ENCODE data around the gene ELF3. TPM values are rescaled to one million over a fixed set of nuclear protein-coding genes. Genes with fewer than 3 reads are reported as not detected.

The ELF3 gene
- total and polyA plus RNA-seq, 2 of the 13 experiments (the other 11 are each of a cell fraction or from before 2014, with no cell fraction given), result 11.5 to 55.1 TPM

- TF ChIP-seq ZNF574 (CRISPR knock-in tag; IDR thresholded peaks at IDR 0.05), result no peak
- TF ChIP-seq NR0B2 (CRISPR knock-in tag; IDR thresholded peaks at IDR 0.05), result no peak
- TF ChIP-seq ZNF446 (CRISPR knock-in tag; IDR thresholded peaks at IDR 0.05), result no peak
- TF ChIP-seq, protein P1, sequence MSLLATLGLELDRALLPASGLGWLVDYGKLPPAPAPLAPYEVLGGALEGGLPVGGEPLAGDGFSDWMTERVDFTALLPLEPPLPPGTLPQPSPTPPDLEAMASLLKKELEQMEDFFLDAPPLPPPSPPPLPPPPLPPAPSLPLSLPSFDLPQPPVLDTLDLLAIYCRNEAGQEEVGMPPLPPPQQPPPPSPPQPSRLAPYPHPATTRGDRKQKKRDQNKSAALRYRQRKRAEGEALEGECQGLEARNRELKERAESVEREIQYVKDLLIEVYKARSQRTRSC (CRISPR knock-in tag; IDR thresholded peaks at IDR 0.05; ENCODE audit: low read depth), result no peak; the same call in 1 of the 2 replicates
- TF ChIP-seq ZSCAN30 (CRISPR knock-in tag; IDR thresholded peaks at IDR 0.05), result no peak
- TF ChIP-seq PBX3 (CRISPR knock-in tag; IDR thresholded peaks at IDR 0.05; ENCODE audit: borderline replicate concordance), result no peak
- no peak for TF ChIP-seq ZNF468 (CRISPR knock-in tag; IDR thresholded peaks at IDR 0.05)
- TF ChIP-seq ZNF136 (CRISPR knock-in tag; IDR thresholded peaks at IDR 0.05; ENCODE audit: low read depth), result no peak
- TF ChIP-seq SPEN (CRISPR knock-in tag; IDR thresholded peaks at IDR 0.05; ENCODE audit: low read depth), result no peak
- no peak for TF ChIP-seq ZNF496 (CRISPR knock-in tag; IDR thresholded peaks at IDR 0.05; ENCODE audit: insufficient replicate concordance)
- peak; percentile 52 for TF ChIP-seq NCOA2 (CRISPR knock-in tag; IDR thresholded peaks at IDR 0.05)
- TF ChIP-seq GLMP (CRISPR knock-in tag; IDR thresholded peaks at IDR 0.05; ENCODE audit: borderline replicate concordance), result no peak
- TF ChIP-seq HES4 (CRISPR knock-in tag; IDR thresholded peaks at IDR 0.05; ENCODE audit: borderline replicate concordance), result no peak
- 0 out of 2 replicates have a peak, but pooled peaks have one; percentile 39 for TF ChIP-seq ZNF430 (CRISPR knock-in tag; IDR thresholded peaks at IDR 0.05)
- TF ChIP-seq, protein P2, sequence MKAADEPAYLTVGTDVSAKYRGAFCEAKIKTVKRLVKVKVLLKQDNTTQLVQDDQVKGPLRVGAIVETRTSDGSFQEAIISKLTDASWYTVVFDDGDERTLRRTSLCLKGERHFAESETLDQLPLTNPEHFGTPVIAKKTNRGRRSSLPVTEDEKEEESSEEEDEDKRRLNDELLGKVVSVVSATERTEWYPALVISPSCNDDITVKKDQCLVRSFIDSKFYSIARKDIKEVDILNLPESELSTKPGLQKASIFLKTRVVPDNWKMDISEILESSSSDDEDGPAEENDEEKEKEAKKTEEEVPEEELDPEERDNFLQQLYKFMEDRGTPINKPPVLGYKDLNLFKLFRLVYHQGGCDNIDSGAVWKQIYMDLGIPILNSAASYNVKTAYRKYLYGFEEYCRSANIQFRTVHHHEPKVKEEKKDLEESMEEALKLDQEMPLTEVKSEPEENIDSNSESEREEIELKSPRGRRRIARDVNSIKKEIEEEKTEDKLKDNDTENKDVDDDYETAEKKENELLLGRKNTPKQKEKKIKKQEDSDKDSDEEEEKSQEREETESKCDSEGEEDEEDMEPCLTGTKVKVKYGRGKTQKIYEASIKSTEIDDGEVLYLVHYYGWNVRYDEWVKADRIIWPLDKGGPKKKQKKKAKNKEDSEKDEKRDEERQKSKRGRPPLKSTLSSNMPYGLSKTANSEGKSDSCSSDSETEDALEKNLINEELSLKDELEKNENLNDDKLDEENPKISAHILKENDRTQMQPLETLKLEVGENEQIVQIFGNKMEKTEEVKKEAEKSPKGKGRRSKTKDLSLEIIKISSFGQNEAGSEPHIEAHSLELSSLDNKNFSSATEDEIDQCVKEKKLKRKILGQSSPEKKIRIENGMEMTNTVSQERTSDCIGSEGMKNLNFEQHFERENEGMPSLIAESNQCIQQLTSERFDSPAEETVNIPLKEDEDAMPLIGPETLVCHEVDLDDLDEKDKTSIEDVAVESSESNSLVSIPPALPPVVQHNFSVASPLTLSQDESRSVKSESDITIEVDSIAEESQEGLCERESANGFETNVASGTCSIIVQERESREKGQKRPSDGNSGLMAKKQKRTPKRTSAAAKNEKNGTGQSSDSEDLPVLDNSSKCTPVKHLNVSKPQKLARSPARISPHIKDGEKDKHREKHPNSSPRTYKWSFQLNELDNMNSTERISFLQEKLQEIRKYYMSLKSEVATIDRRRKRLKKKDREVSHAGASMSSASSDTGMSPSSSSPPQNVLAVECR (CRISPR knock-in tag; IDR thresholded peaks at IDR 0.05; ENCODE audit: borderline replicate concordance), result peak; percentile 15; the same call in 1 of the 2 replicates
- TF ChIP-seq NFE2 (CRISPR knock-in tag; IDR thresholded peaks at IDR 0.05), result no peak
- TF ChIP-seq ZNF564 (CRISPR knock-in tag; IDR thresholded peaks at IDR 0.05), result 0 out of 2 replicates have a peak, but pooled peaks have one; percentile 39
- no peak for TF ChIP-seq NKX3-1 (CRISPR knock-in tag; IDR thresholded peaks at IDR 0.05)
Observed at GRCh38 chr1:202056644-202057334, 46.4 kb downstream of the ELF3 start (continued).
